GM19240 (cell line): ENCODE results near the gene C1QTNF8.

ENCODE experiments used
- DNase-seq: peaks from one replicate; pipeline ENCODE4 v3.0.0; 2011; ENCODE audit warnings: low spot score; ENCODE audit not compliant: insufficient read length

The C1QTNF8 gene

DNA sequence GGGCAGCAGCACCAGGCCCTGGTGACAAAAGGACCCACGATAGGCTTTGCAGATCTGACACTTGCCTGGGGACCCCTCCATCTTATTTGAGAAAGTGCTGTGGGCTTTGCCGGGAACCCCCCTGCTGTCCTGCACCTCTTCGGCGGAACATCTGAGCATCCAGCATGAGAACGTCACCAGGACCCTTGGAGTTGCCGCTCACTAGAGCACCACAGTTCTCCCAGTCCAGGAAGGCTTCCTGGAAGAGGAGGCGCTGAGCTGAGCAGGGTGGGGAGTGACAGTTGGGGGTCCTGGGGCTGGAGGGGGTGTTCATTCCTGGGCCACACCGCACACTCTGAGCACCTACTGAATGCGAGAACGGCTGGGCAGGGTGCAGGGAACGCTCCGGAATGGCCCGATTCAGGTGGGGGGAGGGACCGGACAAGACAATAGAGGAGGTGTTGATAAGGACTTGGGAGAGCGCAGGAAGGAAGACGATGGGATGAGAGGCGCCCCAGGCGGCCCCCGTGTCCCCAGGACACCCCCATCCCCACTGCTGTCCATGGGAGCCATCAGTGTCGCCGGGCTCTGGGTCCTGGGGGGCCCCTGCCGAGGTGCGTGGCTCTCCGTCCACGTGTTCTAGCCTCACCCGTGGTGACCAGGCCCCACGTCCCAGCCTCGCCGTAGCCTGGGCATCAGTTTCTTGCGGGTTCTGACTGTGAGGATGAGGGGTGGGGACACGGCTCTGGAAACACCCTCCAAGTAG, 32.1 kb upstream of the C1QTNF8 start:
- no peak for DNase-seq

- DNase-seq: no peak
Measured at GRCh38 chr16:1127101-1127500, 31.1 kb upstream of the C1QTNF8 start.

- DNase-seq: no peak
Measured at GRCh38 chr16:1126586-1126985, 30.5 kb upstream of the C1QTNF8 start.

DNA sequence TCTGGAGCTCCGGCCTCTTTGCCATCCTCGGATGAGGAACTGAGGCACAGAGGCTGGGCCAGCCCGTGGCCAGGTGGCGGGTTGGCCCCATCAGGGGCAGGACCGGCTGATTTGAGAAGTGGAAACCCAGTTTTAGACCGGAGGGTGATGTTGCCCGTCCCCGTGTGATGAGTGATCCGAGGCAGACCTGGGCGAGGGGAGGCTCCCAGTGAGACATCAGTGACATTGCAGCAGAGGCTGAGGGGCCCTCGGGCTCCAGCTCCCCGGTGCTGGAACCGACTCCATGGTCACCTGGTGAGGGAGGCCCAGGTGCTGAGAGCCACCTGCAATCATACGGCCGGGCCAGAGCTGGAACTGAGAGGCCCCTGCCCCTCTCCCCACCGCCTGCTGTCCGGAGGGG, 30.0 kb upstream of the C1QTNF8 start:
- DNase-seq: no peak

GRCh38 chr16:1125471-1125870, 29.4 kb upstream of the C1QTNF8 start:
- DNase-seq: no peak

GRCh38 chr16:1124795-1125194, 28.8 kb upstream of the C1QTNF8 start:
- DNase-seq: no peak

DNA sequence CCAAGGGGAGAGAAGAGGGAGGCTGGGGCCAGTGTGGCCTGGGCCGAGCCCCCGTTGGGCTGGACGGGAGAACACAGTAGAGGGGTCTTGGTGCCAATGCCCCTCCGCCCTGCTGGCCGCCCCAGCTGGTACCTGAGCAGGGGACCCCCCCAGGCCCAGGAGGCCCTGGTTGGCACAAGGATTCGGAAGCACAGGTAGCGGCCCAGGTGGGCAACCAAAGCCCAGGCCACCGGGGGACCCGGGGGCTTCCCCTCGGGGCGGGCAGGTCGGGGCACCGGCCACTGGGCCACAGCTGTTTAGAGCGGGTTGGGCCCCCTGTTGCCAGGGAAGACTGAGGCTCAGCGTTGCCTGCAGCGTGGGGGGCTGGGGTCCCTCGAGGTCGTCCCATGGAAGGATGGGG, 28.2 kb upstream of the C1QTNF8 start:
- DNase-seq: no peak

GRCh38 chr16:1123525-1124230, 27.6 kb upstream of the C1QTNF8 start:
- no peak for DNase-seq

DNA sequence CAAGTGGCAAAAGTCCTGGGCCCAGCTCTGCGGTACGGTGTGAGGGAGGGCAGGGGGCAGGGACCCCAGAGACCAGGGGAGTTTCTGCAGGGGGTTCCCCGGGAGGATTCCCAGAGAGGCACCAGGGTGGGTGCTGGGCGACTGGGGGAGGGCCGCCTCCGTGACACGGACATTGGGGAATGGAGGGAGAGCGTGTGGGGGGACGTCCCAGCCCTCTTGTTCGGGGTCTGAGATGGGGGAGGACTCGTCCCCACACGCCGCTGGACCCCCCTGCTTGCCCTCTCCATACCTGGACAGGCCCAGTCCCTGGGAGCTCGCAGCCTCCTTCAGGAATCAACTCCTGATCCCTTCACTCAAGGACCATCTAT, 26.3 kb upstream of the C1QTNF8 start:
- no peak for DNase-seq

DNA sequence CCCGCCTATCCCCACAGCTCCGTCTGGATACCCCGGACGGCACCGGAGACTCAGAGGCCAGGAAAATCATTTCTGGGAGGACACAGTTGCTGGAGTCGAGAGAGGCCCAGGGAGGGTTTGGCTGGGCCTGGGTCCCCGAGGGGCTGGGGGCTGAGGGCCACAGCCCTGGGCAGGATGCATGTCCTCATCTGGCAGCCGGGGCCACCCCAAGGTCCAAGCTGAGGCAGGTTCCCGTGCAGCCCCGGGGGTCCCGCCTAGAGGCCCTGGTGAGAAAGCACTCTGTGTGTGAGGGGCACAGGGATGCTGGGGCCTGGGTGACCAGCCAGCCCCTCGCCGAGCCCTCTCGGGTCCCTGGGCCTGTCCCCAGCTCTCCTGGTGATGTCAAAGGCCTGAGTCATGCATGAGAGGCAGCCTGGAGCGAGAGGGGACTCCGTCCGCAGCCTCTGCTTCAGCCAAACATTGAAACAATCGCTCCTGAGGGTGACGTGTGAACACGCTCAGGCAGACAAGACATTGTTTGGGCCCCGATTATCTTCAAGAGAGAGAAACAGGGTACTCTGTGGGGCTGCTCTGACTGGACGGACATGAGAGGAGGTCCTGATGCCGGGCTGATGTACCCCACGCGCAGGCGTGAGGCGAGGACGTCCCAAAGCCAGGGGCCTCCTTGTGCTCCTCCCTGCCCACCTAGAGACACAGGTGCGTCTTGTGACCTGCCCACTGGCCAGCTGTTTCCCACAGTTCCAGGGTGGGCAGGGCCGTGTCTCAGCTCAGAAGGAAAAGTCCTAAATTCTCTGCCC, 25.8 kb upstream of the C1QTNF8 start:
- DNase-seq: no peak

DNA sequence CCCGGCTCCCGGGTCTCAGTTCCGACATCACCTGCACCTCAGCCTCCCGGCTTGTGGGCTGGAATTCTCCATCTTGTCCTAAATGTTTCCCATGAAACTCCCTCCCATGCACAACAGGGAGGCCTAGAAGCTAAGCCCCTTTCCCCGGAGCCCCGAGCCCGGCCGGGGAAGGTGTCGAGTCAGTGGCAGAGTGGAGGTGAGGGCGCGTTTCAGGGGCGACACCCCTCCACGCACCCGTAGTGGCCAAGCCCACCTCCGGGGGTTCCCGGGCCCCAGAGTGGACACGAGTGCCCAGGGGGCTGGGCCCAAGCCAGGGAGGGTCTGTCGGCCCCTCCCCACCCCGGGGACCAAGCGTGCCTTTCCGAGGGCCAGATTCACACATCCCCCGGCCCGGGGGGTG, 25.0 kb upstream of the C1QTNF8 start:
- no peak for DNase-seq

DNA sequence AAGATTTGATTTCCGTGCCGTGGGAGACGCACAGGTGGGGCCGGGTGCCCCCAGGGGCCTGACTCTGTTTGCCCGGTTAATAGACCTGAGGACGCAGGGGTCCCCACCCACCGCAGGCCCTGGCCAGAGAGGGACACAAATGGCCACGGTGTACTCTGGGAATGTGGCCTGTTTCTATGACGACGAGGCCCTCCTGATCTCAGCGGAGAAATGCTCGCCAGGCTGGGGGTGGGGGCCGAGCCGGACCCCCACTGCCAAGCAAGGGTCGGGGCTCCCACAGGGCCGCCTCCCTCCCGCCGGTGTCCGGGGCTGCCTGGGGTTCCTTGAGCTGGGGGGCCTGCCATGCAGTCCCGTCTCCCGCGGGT, 24.5 kb upstream of the C1QTNF8 start:
- DNase-seq: no peak

GRCh38 chr16:1119766-1120576, 23.9 kb upstream of the C1QTNF8 start:
- no peak for DNase-seq

- DNase-seq: no peak
Measured at GRCh38 chr16:1119129-1119528, 23.1 kb upstream of the C1QTNF8 start.

DNA sequence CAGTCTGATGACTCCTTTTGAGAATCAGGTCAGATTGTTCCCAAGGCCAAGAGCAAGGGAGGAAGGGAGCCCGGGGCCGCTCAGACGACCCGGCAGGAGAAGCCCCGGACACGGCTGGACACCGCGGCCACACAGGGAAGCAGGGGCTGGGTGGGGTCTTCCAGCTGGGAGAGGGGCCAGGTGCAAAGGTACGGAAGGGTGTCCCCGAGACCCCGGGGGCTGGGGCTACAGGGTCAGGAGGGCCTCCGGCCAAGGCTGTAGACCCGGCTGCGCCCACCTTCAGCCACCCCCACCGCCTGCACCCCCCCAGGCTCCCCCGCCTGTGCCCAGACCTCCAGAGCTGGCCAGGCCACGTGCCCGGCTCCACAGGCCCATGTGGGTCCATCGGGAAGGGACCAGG, 21.9 kb upstream of the C1QTNF8 start:
- no peak for DNase-seq

DNA sequence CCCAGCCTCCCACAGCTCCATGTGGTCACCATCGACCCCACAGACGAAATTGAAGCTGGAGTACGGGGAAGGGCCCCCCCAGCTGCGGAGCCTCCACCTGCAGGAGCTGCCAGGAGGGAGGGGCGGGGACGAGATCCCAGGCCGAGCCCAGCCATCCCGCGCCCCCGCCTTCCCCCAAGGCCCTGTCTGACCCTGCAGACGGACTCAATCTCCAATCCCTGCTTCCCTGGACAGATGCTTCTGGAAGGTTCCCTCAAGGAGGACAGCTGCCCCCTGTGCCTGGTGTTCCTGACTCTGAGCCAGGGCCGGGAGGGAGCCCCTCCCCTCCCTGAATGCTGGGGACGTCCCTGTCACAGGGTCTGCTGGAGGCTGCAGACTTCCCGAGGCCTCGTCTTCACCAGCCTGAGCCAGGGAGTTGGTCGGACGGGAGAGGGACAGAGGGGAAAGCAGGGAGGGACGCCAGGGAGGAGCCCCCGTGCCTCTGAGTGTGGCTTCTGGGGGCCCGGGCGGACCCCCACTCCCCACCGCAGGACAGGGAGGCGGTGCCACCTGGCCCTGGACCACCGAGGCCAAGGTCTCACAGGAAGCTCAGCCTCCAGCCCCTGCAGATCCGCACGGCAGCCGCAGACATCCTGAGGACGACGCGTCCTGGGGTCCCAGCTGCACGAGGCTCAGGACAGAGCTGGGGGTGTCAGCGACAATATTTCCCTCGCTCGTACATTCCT, 21.3 kb upstream of the C1QTNF8 start:
- DNase-seq: no peak

DNA sequence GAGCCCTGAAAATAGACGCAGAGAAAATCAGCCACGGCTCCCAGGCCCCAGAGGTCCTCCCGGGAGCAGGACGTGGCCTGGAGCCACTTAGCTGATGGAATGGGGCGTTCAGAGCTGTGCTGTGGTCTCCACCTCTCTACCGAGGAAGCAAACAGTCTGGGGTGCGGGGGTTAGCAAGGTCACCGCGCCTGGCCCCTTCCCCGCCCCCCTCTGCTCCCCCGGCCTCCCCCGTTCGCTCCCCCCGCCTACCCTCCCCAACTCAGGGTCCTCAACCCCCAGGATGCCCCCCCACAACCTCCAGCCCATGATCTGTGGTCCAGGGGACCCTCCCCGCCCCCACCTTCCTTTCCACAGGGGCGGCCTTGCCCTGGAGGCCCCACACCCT, 20.6 kb upstream of the C1QTNF8 start:
- no peak for DNase-seq

DNA sequence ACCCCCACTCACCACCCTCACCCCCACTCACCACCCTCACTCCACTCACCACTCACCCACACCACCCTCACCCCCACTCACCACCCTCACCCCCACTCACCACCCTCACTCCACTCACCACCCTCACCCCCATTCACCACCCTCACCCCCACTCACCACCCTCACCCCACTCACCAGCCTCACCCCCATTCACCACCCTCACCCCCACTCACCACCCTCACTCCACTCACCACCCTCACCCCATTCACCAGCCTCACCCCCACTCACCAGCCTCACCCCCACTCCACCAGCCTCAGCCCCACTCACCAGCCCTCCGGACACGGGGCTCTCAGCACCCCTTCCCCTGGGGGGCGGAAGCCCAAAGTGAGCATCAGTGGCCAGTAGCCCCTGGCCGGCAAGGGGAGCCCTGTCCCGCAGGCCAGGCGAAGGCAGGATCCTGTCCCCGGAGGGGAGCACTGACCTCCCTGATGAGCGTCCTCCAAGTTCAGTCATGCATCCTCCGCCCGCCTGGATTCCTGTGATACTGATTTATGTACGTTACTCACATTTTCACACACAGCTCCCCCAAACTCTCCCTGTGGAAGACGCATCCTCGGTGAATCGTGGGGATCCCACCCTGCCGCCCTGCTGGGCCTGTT, 18.0 kb upstream of the C1QTNF8 start:
- DNase-seq: no peak

GRCh38 chr16:1113489-1113888, 17.4 kb upstream of the C1QTNF8 start:
- no peak for DNase-seq

- no peak for DNase-seq
Measured at GRCh38 chr16:1112506-1113184, 16.6 kb upstream of the C1QTNF8 start.
